Activated CD4-positive, alpha-beta memory T cell treated with anti-CD3 and anti-CD28 coated beads for 36 hours (primary cell): ENCODE measurements around the gene NOMO2. TPM values are rescaled to one million over a fixed set of nuclear protein-coding genes. Genes with fewer than 3 reads are reported as not detected.

ENCODE experiments used
- microRNA-seq: library from miRNA; unstranded; fragments of <30 nt; microRNA quantifications from one replicate; pipeline ENCODE4 v1.2.0, GENCODE V29; 2022; ENCODE audit warnings: borderline number of aligned reads, borderline microRNAs expressed, borderline replicate concordance
- total RNA-seq, 2 experiments: library from RNA; stranded (reverse); gene quantifications; one replicate each; pipeline ENCODE4 v1.2.3, GENCODE V29; 2021

The NOMO2 gene
- total RNA-seq, 2 experiments from 2014 or later: 84.8 to 95.5 TPM

Small RNA genes lying within 50 kb of the gene (microRNA-seq; reads per million reads assigned to microRNA genes)
- gene MIR3179-3: not detected
- gene MIR3179-4: not detected
- not detected for gene MIR3180-3
- not detected for gene MIR3670-3
- not detected for gene MIR3670-4
- gene MIR6770-3: not detected

Other genes starting within 250 kb of the NOMO2 start
- gene NPIPA8, start 225.4 kb downstream of the NOMO2 start, total RNA-seq: under 1 TPM in 1 of 2 experiments, not detected in 1; 0.43 TPM
- gene RPS15A, start 228.2 kb upstream of the NOMO2 start, total RNA-seq: 1,000 to 10,000 TPM; 2,060 to 2,087 TPM
- gene ARL6IP1, start 239.5 kb upstream of the NOMO2 start, total RNA-seq: 100 to 1,000 TPM; 110 to 125 TPM